Muscle of leg (tissue), 11 donors: ENCODE results near the gene KIAA1614. TPM values are rescaled to one million over a fixed set of nuclear protein-coding genes. Genes with fewer than 3 reads are reported as not detected.
A peak's percentile ranks its signal among the peaks of the same experiment; 100 is the strongest.

ENCODE experiments used
- DNase-seq: peaks from one replicate; pipeline ENCODE4 v3.0.0; 2013
- H3K27ac ChIP-seq: one replicate; pipeline ENCODE4 v1.5.1; 2013; ENCODE audit warnings: mild to moderate bottlenecking, low read length, control low read depth
- H3K27me3 ChIP-seq: one replicate; pipeline ENCODE4 v1.6.1; 2013; ENCODE audit warnings: low read length; ENCODE audit not compliant: control insufficient read depth, insufficient read depth
- H3K36me3 ChIP-seq: one replicate; pipeline ENCODE4 v1.6.1; 2013; ENCODE audit warnings: low read length; ENCODE audit not compliant: control insufficient read depth, insufficient read depth
- H3K4me1 ChIP-seq: one replicate; pipeline ENCODE4 v1.6.1; 2013; ENCODE audit warnings: low read length; ENCODE audit not compliant: control insufficient read depth, insufficient read depth
- H3K4me3 ChIP-seq: one replicate; pipeline ENCODE4 v1.5.1; 2013; ENCODE audit warnings: low read length, control low read depth
- H3K9me3 ChIP-seq: replicated peaks from 2 replicates; pipeline ENCODE4 v1.6.1; 2013; ENCODE audit warnings: low read depth, low read length; ENCODE audit not compliant: control insufficient read depth
- WGBS: methylation state at CpG from one replicate; pipeline ENCODE4 v1.1.5; 2013; ENCODE audit warnings: missing lambda C conversion rate; ENCODE audit not compliant: insufficient coverage; 5-methylcytosine and 5-hydroxymethylcytosine counted together
- polyA plus RNA-seq, 8 donors: library from polyadenylated mRNA; unstranded; fragments of 120-200 nt; gene quantifications; one replicate each; pipeline versions ENCODE4 v1.2.1 to v1.2.3, GENCODE V29; 2013; ENCODE audit warnings: inconsistent platforms in 1 of 8, low replicate concordance in 1 of 8; ENCODE audit not compliant: insufficient read length in 8 of 8, insufficient read depth in 1 of 8
- total RNA-seq: library from RNA; stranded (reverse); fragments of 120-200 nt; gene quantifications from one replicate; pipeline ENCODE4 v1.2.4, GENCODE V29; 2013

KIAA1614 gene
- total and polyA plus RNA-seq, 9 donors, result 10.0 to 16.3 (median 12.3) TPM

GRCh38 chr1:180916771-180917170 lies 4.1 kb downstream of the KIAA1614 start:
- Histone ChIP-seq H3K9me3 (no peaks in the 10 kb centered on the region), H3K4me3 (no peak overlapping the region), H3K36me3 (peaks cover 50% of the 10 kb centered on the region), H3K4me1 (peaks cover 29% of the 10 kb centered on the region), H3K27ac (no peak overlapping the region), H3K27me3 (no peaks in the 10 kb centered on the region)
- WGBS, result 79% methylated on average over 9 of the region's 10 CpGs
- no peak for DNase-seq

- Histone ChIP-seq H3K27me3 (no peaks in the 10 kb centered on the region), H3K36me3 (peaks cover 55% of the 10 kb centered on the region), H3K9me3 (no peaks in the 10 kb centered on the region), H3K4me3 (no peak overlapping the region), H3K4me1 (peaks cover 31% of the 10 kb centered on the region), H3K27ac (no peak overlapping the region)
- peak; percentile 62 for DNase-seq
- 55% methylated on average over 6 of the region's 12 CpGs for WGBS
These were observed 4.8 kb downstream of the KIAA1614 start for GRCh38 chr1:180917306-180918065.

- H3K4me3 ChIP-seq, result no peak overlapping the region
- no peaks in the 10 kb centered on the region for H3K27me3 ChIP-seq
- no peaks in the 10 kb centered on the region for H3K9me3 ChIP-seq
- DNase-seq, result no peak
- no peak overlapping the region for H3K27ac ChIP-seq
- WGBS, result 74% methylated on average over 9 of the region's 10 CpGs
- peaks cover 41% of the 10 kb centered on the region for H3K4me1 ChIP-seq
- peaks cover 55% of the 10 kb centered on the region for H3K36me3 ChIP-seq
These were observed 5.8 kb downstream of the KIAA1614 start for GRCh38 chr1:180918519-180918918.

GRCh38 chr1:180919183-180919700 lies 6.5 kb downstream of the KIAA1614 start:
- Histone ChIP-seq H3K27me3 (no peaks in the 10 kb centered on the region), H3K27ac (no peak overlapping the region), H3K4me3 (no peak overlapping the region), H3K4me1 (peaks cover 46% of the 10 kb centered on the region), H3K36me3 (peaks cover 55% of the 10 kb centered on the region), H3K9me3 (no peaks in the 10 kb centered on the region)
- WGBS, result 67% methylated on average over 4 of the region's 9 CpGs
- no peak for DNase-seq

GRCh38 chr1:180920193-180920592 lies 7.5 kb downstream of the KIAA1614 start:
- WGBS, result 76% methylated on average over 4 of the region's 7 CpGs
- peaks cover 52% of the 10 kb centered on the region for H3K4me1 ChIP-seq

GRCh38 chr1:180920702-180921101 lies 8.0 kb downstream of the KIAA1614 start:
- Histone ChIP-seq H3K4me3 (no peak overlapping the region), H3K4me1 (peaks cover 58% of the 10 kb centered on the region), H3K36me3 (peaks cover 52% of the 10 kb centered on the region), H3K27me3 (no peaks in the 10 kb centered on the region), H3K27ac (no peak overlapping the region), H3K9me3 (no peaks in the 10 kb centered on the region)
- 85% methylated on average over 3 of the region's 8 CpGs for WGBS
- no peak for DNase-seq

More at GRCh38 chr1:180920193-180920592, 7.5 kb downstream of the KIAA1614 start:
- Histone ChIP-seq H3K36me3 (peaks cover 53% of the 10 kb centered on the region), H3K4me3 (no peak overlapping the region), H3K27ac (no peak overlapping the region), H3K9me3 (no peaks in the 10 kb centered on the region), H3K27me3 (no peaks in the 10 kb centered on the region)
- DNase-seq, result no peak

- 93% methylated on average over 2 of the region's 6 CpGs for WGBS
- peaks cover 64% of the 10 kb centered on the region for H3K4me1 ChIP-seq
- no peaks in the 10 kb centered on the region for H3K9me3 ChIP-seq
- peaks cover 49% of the 10 kb centered on the region for H3K36me3 ChIP-seq
- no peak for DNase-seq
- H3K27me3 ChIP-seq, result no peaks in the 10 kb centered on the region
- no peak overlapping the region for H3K27ac ChIP-seq
- H3K4me3 ChIP-seq, result no peak overlapping the region
These were observed 8.7 kb downstream of the KIAA1614 start for GRCh38 chr1:180921386-180921785.

GRCh38 chr1:180921891-180922630 lies 9.4 kb downstream of the KIAA1614 start:
- no peak for DNase-seq
- peaks cover 70% of the 10 kb centered on the region for H3K4me1 ChIP-seq
- H3K27me3 ChIP-seq, result no peaks in the 10 kb centered on the region
- H3K27ac ChIP-seq, result no peak overlapping the region
- no peaks in the 10 kb centered on the region for H3K9me3 ChIP-seq
- WGBS, result 80% methylated on average over 2 of the region's 21 CpGs
- peaks cover 42% of the 10 kb centered on the region for H3K36me3 ChIP-seq
- no peak overlapping the region for H3K4me3 ChIP-seq

GRCh38 chr1:180922631-180923015 lies 9.9 kb downstream of the KIAA1614 start:
- Histone ChIP-seq H3K4me1 (peaks cover 70% of the 10 kb centered on the region), H3K9me3 (no peaks in the 10 kb centered on the region), H3K27ac (peak overlapping the region; percentile 20), H3K4me3 (no peak overlapping the region), H3K27me3 (no peaks in the 10 kb centered on the region), H3K36me3 (peaks cover 37% of the 10 kb centered on the region)
- 54% methylated on average over 5 of the region's 8 CpGs for WGBS
- DNase-seq, result no peak
